GM21360 (cell line): ENCODE data around the gene CAPN2.
"Not testable (repeated sequence)": the region's sequence is repeated elsewhere in the genome, so short reads cannot be mapped to it uniquely, and the experiment has no call there.

ENCODE experiments used
- ATAC-seq: cut with Tn5 transposase; IDR thresholded peaks from one replicate; pipeline ENCODE4 v1.9.1; 2021; ENCODE audit warnings: mild to moderate bottlenecking, moderate library complexity; ENCODE audit not compliant: unreplicated experiment

Gene CAPN2

GRCh38 chr1:223716302-223716862 lies 4.0 kb downstream of the CAPN2 start:
- ATAC-seq, result no peak

GRCh38 chr1:223717123-223717522 lies 4.8 kb downstream of the CAPN2 start:
- no peak for ATAC-seq

GRCh38 chr1:223717695-223718363 lies 5.5 kb downstream of the CAPN2 start:
- no peak for ATAC-seq

GRCh38 chr1:223718850-223719249 lies 6.5 kb downstream of the CAPN2 start:
- ATAC-seq, result no peak

GRCh38 chr1:223720971-223721591 lies 8.7 kb downstream of the CAPN2 start:
- no peak for ATAC-seq

- ATAC-seq, result no peak
Measured at GRCh38 chr1:223721658-223722607, 9.6 kb downstream of the CAPN2 start.

GRCh38 chr1:223723351-223723904 lies 11.1 kb downstream of the CAPN2 start:
- no peak for ATAC-seq

GRCh38 chr1:223724376-223724775 lies 12.0 kb downstream of the CAPN2 start:
- no peak for ATAC-seq

- ATAC-seq, result no peak
Measured at GRCh38 chr1:223725578-223725977, 13.2 kb downstream of the CAPN2 start.

- peak; percentile 86 for ATAC-seq
Measured at GRCh38 chr1:223726380-223727001, 14.2 kb downstream of the CAPN2 start.

GRCh38 chr1:223727541-223727940 lies 15.2 kb downstream of the CAPN2 start:
- ATAC-seq, result no peak

GRCh38 chr1:223729906-223730305 lies 17.6 kb downstream of the CAPN2 start:
- ATAC-seq, result no peak

- ATAC-seq, result no peak
Measured at GRCh38 chr1:223730479-223731132, 18.3 kb downstream of the CAPN2 start.

GRCh38 chr1:223731133-223731770 lies 18.9 kb downstream of the CAPN2 start:
- no peak for ATAC-seq

GRCh38 chr1:223732993-223733798 lies 20.9 kb downstream of the CAPN2 start:
- no peak for ATAC-seq

GRCh38 chr1:223733898-223734852 lies 21.8 kb downstream of the CAPN2 start:
- ATAC-seq, result no peak

GRCh38 chr1:223736638-223737037 lies 24.3 kb downstream of the CAPN2 start:
- ATAC-seq, result not testable (repeated sequence)

- ATAC-seq, result no peak
Measured at GRCh38 chr1:223737342-223737741, 25.0 kb downstream of the CAPN2 start.
